ENCODE results near the gene CDH4.

Gene CDH4

GRCh38 chr20:61521687-61522420 lies 269.8 kb downstream of the CDH4 start:
- no peak for DNase-seq

DNA sequence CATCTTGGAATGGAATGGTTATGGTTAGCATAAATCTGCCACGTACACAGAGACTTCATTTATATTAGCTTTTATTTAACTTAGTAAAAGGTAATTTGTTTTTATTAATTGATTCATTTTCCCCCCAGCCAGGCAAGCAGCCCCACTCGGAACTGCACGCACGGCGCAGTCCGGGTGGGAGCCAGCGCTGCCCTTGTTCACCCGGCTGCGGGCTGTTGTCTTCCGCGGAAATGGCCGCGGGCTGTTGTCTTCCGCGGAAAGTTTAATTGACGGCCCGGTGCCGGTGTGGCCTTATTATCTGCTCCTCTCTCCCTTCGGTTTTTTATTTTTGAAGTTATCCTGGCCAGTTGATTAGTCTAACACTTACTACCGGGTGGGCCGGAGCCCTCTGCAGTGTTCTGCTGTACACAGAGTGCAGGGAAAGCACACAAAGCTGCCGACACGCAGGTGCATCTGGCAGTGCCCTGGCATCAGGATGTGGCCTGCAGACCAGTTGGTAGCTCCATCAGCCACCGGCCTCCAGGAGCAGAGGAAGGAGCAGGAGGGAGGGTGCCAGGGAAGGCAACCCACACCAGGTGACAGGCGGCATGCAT lies 270.5 kb downstream of the CDH4 start:
- DNase-seq, result no peak

- no peak for DNase-seq
Observed at GRCh38 chr20:61523145-61523544, 271.1 kb downstream of the CDH4 start.

DNA sequence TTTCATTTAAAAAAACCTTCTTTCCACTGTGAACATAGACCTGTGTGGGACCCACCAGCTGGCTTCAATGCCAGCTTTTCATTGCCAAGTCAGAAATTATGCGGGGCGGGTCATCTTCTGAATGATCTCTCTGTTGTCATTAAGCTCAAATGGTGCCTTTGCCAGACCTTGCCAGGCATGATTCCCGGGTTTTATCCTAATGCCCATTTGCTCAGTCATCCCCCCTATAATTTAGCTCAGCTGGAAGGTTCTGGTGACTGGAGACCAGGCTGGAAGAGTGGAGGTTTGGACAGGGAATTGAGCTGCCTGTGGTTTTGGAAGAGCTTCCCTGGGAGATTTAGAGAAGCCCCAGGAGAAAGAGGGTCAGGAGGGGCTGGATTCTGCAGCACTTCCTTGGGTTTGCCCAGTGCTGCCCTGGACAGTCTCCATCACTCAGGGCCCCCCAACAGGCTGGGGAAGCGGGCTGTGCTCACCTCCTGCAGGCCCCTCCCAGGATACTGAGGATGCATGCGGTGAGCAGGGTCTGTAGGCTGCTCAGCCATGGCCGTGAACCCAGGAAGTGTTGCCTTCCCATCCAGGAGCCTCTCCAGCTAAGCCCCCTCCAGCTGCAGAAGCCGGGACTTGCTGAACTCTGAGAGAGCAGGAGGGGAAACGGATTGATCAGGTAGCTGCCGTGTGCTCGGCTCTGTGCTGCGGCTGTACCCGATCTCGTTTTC lies 273.0 kb downstream of the CDH4 start:
- no peak for DNase-seq

DNA sequence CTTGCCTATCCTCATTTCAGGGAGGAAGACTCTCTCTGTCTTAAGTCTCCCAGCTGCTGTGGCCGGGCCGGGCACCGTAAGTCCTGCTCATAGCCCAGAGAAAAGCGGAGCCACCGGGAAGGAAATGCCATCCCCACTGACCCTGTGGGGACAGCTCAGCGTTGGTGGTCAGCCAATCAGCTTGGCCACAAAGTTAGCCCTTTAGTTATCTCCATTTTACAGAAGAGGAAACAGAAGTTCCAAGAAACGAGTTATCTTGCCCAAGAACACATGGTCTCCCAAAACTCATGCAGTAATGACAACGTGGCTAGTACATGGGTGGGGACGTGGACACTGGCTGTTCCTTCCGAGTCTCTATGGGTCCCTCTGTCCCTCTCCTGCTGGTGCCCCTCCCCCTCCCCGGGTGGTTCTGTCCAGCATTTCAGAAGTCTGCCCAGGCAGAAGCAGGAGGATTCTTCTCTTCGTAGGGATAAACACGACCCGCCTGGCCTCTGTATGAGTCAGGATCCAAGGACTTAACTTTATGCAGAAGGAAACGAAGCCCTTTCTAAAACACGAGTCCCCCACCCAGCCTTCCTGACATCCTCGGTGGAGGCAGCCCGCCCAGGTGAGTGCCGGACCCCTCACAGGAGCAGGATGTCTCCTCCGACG lies 273.8 kb downstream of the CDH4 start:
- no peak for DNase-seq

DNA sequence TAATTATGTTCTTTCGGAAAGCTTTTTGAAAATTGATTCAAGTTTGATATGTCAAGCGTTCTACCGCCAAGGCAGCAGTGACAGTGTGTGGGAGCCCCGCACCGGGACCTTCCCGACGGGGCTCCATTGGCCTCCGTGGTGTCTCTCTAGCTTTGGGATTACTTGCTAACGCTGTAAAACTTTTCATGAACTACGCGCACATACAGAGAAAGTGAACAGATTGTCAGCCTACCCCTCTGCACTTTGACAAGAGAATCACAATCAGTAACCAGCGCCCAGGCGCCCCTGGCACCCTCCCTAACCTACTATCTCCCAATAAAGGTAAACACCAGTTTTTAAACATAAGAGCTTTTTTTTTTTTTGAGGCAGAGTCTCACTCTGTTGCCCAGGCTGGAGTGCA lies 274.8 kb downstream of the CDH4 start:
- no peak for DNase-seq

- no peak for DNase-seq
Observed at GRCh38 chr20:61527626-61528025, 275.6 kb downstream of the CDH4 start.

DNA sequence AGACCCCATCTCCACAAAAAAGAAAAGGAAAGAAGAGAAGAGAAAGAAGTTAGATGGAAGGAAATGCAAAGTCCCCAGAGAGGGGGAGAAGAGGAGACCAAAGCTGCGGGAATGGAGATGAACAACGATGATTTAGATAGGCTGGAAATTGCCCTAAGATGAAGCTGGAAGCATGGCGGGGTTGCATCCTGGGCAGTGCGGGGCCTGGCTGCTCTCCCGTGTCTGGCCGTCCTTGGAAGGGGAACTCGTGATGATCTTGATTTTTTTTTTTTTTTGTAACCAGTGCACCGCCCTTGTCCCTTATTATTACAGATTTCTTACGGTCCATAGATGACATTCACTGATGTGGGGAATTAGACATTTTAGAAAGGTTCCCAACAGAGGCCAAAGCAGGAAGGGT lies 276.5 kb downstream of the CDH4 start:
- no peak for DNase-seq

DNA sequence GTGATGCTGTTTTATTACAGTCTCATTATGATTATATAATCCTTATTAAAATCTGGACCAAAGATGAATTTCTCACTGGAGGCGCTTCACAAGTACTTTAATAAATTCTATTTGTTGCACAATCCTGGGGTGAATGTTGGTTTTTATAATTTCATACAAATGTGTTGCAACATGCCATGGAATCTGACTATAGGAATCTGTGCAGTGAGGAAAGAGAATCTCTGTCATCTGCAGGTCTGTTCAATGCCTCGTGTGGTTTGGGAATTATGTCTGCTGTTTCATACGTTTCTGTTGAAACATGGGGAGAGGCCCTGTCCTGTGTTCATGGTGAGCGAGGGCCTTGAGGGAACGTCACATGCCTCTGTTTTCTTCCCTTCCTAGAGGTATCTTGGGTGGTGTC lies 277.3 kb downstream of the CDH4 start:
- no peak for DNase-seq

- no peak for DNase-seq
Observed at GRCh38 chr20:61531553-61532345, 279.7 kb downstream of the CDH4 start.

GRCh38 chr20:61532736-61533135 lies 280.7 kb downstream of the CDH4 start:
- no peak for DNase-seq

DNA sequence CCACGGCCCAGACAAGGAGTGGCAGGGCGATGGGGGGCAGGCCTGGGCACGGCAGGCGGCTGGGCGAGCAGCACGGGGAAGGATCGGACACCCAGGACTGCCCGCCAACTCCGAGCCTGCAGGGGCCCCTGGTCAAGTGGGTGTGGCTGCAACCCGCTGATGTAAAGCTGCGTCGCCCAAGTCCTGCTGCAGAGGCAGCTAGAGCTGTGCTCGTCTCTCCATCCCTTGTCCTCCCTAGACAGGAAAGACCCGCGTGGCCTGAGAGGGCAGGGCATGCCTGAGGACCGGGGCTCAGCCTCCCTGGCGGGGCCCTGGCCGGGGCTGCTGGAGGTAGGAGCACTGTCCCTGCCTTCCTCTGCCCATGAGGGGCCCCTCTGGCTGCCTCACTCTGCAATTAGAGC lies 281.2 kb downstream of the CDH4 start:
- DNase-seq, result no peak

- no peak for DNase-seq
Observed at GRCh38 chr20:61534346-61534745, 282.3 kb downstream of the CDH4 start.

DNA sequence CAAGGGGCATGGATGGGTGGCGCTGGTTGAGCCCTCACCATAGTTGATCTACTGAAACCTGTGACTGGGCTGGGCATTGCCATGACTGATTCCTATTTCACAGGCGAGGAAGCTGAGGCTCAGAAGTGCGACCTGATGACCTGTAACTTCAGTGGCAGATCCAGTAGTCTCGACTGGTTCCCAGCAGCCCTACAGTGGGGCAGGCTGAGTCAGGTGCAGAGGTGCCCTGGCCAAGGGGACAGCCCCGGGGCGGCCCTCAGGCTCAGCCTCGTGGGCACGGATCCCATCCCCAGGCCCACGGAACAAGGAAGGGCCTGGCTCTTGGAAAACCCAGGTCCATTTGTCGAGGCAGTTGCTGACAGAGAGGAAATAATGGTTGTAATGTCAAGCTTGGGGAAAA lies 283.0 kb downstream of the CDH4 start:
- no peak for DNase-seq

GRCh38 chr20:61535536-61535935 lies 283.5 kb downstream of the CDH4 start:
- DNase-seq, result no peak

GRCh38 chr20:61535956-61536355 lies 283.9 kb downstream of the CDH4 start:
- no peak for DNase-seq

DNA sequence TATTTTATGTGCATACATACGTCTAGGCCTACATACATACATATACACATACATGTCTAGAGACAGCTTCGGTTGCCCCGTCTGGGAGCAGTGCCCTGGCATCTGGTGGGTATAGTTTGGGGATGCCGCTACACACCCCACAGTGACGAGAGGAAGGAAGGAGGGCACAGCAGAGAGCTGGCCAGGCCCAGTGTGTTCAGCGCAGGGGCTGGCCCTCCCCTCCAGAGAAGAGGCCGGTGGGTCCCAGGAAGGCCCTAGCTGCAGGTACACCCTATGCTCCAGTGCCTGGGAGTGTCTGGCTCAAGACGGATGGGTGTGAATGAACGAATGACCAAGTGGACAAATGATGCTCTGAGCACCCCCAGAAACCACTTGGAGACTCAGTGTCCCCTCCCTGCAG lies 284.6 kb downstream of the CDH4 start:
- no peak for DNase-seq

- DNase-seq, result no peak
Observed at GRCh38 chr20:61537239-61538182, 285.4 kb downstream of the CDH4 start.

GRCh38 chr20:61538183-61538942 lies 286.3 kb downstream of the CDH4 start:
- DNase-seq, result no peak

DNA sequence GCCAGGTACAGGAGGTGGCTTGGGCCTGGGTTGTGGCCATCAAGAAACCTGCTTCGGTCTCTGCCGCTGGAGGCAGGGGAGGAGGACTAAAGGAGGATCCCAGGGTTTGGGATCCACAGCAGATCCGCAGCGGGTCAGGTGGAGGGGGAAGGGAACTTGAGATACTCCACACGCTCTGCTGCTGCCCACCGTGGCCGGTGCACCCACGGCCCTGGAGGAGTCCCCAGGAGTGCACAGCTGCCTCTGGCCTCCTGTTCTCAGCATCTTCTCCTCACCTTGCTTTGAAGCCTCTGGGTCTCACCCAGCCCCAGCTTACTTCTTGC lies 286.8 kb downstream of the CDH4 start:
- no peak for DNase-seq

DNA sequence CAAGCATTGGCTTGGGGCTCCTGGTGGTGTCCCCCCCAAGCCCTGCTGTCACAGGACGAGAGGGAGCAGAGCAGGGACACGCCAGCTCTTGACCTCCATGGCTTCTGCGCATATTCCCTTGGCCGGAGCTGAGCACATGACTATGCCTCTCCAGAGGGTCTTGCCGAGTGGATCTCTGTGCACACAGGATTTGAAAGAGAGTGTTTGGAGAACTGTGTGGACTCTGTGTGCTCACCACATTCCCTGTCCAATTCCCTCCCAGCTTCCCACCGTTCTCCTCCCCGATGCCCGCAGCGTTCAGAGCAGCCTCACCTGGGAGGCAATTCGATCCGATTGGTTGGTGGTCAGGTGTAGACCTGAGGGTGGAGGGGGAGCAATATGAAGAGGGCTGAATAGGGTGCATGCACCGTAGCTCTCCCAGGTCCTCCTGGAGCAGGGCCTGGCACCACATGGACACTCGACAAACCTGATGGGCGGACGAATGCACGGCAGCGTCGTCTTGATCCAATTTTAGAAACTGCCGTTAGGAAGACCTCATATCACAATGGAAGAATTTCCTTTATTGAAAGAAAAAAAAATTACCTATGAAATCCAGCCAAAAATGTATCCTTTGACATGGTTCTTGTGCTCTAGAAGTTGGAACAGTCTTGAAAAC lies 287.8 kb downstream of the CDH4 start:
- DNase-seq, result no peak
